GM20000 (cell line): ENCODE results near the gene MZB1.

Experiments used
- DNase-seq: peaks from one replicate; pipeline ENCODE4 v3.0.0; 2012; ENCODE audit warnings: low spot score
- CTCF ChIP-seq: IDR thresholded peaks from 2 replicates; pipeline ENCODE4 v1.5.1; 2012; ENCODE audit warnings: mild to moderate bottlenecking, control low read depth; ENCODE audit errors: extremely low read depth, missing control alignments

MZB1 gene

GRCh38 chr5:139377226-139377625 lies 12.5 kb downstream of the MZB1 start:
- DNase-seq: no peak
- no peak for TF ChIP-seq CTCF

GRCh38 chr5:139376364-139376763 lies 13.3 kb downstream of the MZB1 start:
- no peak for DNase-seq
- TF ChIP-seq CTCF: no peak

GRCh38 chr5:139374909-139375308 lies 14.8 kb downstream of the MZB1 start:
- DNase-seq: no peak
- TF ChIP-seq CTCF: no peak

GRCh38 chr5:139371482-139372435 lies 18.0 kb downstream of the MZB1 start:
- no peak for TF ChIP-seq CTCF
- no peak for DNase-seq

GRCh38 chr5:139369181-139369580 lies 20.5 kb downstream of the MZB1 start:
- no peak for DNase-seq
- no peak for TF ChIP-seq CTCF

- no peak for DNase-seq
- TF ChIP-seq CTCF: no peak
These were observed 21.1 kb downstream of the MZB1 start for GRCh38 chr5:139368613-139369012.

- DNase-seq: no peak
- TF ChIP-seq CTCF: no peak
These were observed 25.2 kb downstream of the MZB1 start for GRCh38 chr5:139364466-139364865.
